GM23248 (cell line): Measurements from ENCODE around the gene BTBD16.

Experiments
- EZH2 ChIP-seq: fragments of 200-600 bp; sonication (generic); IDR thresholded peaks from 2 replicates; pipeline ENCODE4 v1.6.1; 2018; ENCODE audit warnings: antibody characterized with exemption, mild to moderate bottlenecking; ENCODE audit not compliant: insufficient read depth, poor library complexity, severe bottlenecking
- EZH2phosphoT487 ChIP-seq: fragments of 200-600 bp; sonication (generic); IDR thresholded peaks from 2 replicates; pipeline ENCODE4 v1.6.1; 2018; ENCODE audit warnings: antibody characterized with exemption, moderate library complexity, mild to moderate bottlenecking, low read depth; ENCODE audit not compliant: insufficient read depth

GRCh38 chr10:122386514-122386913 lies 115.4 kb downstream of the BTBD16 start:
- no peak for TF ChIP-seq EZH2phosphoT487
- TF ChIP-seq EZH2: no peak
